ENCODE data around the gene GPC3.

Gene GPC3

DNA sequence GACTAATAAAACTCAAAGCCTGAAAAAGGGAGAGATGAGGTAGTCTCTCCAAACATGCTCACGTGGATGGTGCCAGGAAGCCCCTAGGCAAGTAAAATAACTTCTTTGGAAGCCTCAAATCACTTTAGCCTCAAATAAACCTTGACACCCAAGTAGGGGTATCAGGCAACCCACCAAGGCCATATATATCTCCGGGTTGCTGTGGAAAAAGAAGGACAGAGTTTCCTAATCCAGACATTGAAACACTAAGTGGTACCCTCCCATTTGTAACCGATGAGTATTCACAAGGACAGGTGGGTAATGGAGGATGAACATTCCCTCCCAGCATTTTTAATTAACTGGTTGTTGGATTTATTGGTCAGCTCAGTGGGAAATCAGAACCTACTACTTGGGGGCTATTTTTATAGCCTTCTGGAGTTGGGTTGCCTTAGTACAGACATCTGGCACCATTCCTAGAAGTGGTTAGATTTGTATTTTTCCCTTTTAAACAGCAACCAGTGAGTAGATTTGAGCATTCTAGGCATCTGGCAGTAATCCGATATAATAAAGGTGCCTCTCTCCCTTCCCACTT, 87.7 kb downstream of the GPC3 start (continued):
- TF ChIP-seq, protein P1, sequence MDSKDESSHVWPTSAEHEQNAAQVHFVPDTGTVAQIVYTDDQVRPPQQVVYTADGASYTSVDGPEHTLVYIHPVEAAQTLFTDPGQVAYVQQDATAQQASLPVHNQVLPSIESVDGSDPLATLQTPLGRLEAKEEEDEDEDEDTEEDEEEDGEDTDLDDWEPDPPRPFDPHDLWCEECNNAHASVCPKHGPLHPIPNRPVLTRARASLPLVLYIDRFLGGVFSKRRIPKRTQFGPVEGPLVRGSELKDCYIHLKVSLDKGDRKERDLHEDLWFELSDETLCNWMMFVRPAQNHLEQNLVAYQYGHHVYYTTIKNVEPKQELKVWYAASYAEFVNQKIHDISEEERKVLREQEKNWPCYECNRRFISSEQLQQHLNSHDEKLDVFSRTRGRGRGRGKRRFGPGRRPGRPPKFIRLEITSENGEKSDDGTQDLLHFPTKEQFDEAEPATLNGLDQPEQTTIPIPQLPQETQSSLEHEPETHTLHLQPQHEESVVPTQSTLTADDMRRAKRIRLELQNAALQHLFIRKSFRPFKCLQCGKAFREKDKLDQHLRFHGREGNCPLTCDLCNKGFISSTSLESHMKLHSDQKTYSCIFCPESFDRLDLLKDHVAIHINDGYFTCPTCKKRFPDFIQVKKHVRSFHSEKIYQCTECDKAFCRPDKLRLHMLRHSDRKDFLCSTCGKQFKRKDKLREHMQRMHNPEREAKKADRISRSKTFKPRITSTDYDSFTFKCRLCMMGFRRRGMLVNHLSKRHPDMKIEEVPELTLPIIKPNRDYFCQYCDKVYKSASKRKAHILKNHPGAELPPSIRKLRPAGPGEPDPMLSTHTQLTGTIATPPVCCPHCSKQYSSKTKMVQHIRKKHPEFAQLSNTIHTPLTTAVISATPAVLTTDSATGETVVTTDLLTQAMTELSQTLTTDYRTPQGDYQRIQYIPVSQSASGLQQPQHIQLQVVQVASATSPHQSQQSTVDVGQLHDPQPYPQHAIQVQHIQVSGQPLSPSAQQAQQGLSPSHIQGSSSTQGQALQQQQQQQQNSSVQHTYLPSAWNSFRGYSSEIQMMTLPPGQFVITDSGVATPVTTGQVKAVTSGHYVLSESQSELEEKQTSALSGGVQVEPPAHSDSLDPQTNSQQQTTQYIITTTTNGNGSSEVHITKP (tag by site-specific recombination; IDR thresholded peaks at IDR 0.05) = peak; percentile 77
- TF ChIP-seq IKZF3 (tag by site-specific recombination; IDR thresholded peaks at IDR 0.05) (peak; percentile 47; the same call in 1 of the 2 replicates), ZNF544 (tag by site-specific recombination; IDR thresholded peaks at IDR 0.05) (no peak), OVOL3 (tag by site-specific recombination; IDR thresholded peaks at IDR 0.05) (peak; percentile 49; the same call in 1 of the 2 replicates), ZNF221 (tag by site-specific recombination; IDR thresholded peaks at IDR 0.05; ENCODE audit: borderline replicate concordance) (no peak), GLIS1 (tag by site-specific recombination; IDR thresholded peaks at IDR 0.05) (peak; percentile 80), YY1 (tag by site-specific recombination; IDR thresholded peaks at IDR 0.05) (peak; percentile 41; the same call in 1 of the 2 replicates), ZNF555 (tag by site-specific recombination; conservative IDR thresholded peaks at IDR 0.05) (no peak), ZNF426 (tag by site-specific recombination; IDR thresholded peaks at IDR 0.05) (no peak), ZNF335 (tag by site-specific recombination; conservative IDR thresholded peaks at IDR 0.05) (peak; percentile 11; the same call in 1 of the 2 replicates), SETDB1 (IDR thresholded peaks at IDR 0.05; ENCODE audit: insufficient read length, low read length) (no peak), ZNF473 (tag by site-specific recombination; IDR thresholded peaks at IDR 0.05) (no peak), MZF1 (tag by site-specific recombination; IDR thresholded peaks at IDR 0.05; ENCODE audit: borderline replicate concordance) (peak; percentile 24; the same call in 1 of the 2 replicates), ZNF624 (tag by site-specific recombination; IDR thresholded peaks at IDR 0.05) (no peak), ZNF488 (tag by site-specific recombination; IDR thresholded peaks at IDR 0.05) (no peak), REPIN1 (tag by site-specific recombination; IDR thresholded peaks at IDR 0.05; ENCODE audit: low read depth) (no peak), OSR2 (tag by site-specific recombination; IDR thresholded peaks at IDR 0.05) (peak; percentile 93; the same call in 1 of the 2 replicates), ZNF747 (tag by site-specific recombination; IDR thresholded peaks at IDR 0.05) (no peak), BCL11A (tag by site-specific recombination; IDR thresholded peaks at IDR 0.05; ENCODE audit: low read depth) (no peak), PRDM1 (tag by site-specific recombination; IDR thresholded peaks at IDR 0.05) (no peak), ZNF777 (tag by site-specific recombination; IDR thresholded peaks at IDR 0.05; ENCODE audit: borderline replicate concordance) (no peak), TCF7L2 (IDR thresholded peaks at IDR 0.05; ENCODE audit: borderline replicate concordance, low read depth, low read length) (no peak; the same call in 1 of the 2 replicates), ZNF843 (tag by site-specific recombination; IDR thresholded peaks at IDR 0.05) (peak; percentile 85), ZSCAN30 (tag by site-specific recombination; IDR thresholded peaks at IDR 0.05) (peak; percentile 63; the same call in 1 of the 2 replicates), ZNF561 (tag by site-specific recombination; IDR thresholded peaks at IDR 0.05; ENCODE audit: borderline replicate concordance) (peak; percentile 72; the same call in 1 of the 2 replicates), MYNN (tag by site-specific recombination; IDR thresholded peaks at IDR 0.05; ENCODE audit: borderline replicate concordance) (no peak), ZBTB44 (tag by site-specific recombination; IDR thresholded peaks at IDR 0.05) (peak; percentile 12; the same call in 1 of the 2 replicates)
- TF ChIP-seq, protein P2, sequence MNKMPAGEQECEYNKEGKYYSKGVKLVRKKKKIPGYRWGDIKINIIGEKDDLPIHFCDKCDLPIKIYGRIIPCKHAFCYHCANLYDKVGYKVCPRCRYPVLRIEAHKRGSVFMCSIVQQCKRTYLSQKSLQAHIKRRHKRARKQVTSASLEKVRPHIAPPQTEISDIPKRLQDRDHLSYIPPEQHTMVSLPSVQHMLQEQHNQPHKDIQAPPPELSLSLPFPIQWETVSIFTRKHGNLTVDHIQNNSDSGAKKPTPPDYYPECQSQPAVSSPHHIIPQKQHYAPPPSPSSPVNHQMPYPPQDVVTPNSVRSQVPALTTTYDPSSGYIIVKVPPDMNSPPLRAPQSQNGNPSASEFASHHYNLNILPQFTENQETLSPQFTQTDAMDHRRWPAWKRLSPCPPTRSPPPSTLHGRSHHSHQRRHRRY (tag by site-specific recombination; IDR thresholded peaks at IDR 0.05) = no peak
- TF ChIP-seq, protein P3, sequence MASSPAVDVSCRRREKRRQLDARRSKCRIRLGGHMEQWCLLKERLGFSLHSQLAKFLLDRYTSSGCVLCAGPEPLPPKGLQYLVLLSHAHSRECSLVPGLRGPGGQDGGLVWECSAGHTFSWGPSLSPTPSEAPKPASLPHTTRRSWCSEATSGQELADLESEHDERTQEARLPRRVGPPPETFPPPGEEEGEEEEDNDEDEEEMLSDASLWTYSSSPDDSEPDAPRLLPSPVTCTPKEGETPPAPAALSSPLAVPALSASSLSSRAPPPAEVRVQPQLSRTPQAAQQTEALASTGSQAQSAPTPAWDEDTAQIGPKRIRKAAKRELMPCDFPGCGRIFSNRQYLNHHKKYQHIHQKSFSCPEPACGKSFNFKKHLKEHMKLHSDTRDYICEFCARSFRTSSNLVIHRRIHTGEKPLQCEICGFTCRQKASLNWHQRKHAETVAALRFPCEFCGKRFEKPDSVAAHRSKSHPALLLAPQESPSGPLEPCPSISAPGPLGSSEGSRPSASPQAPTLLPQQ (tag by site-specific recombination; IDR thresholded peaks at IDR 0.05) = no peak
- TF ChIP-seq, protein P4, sequence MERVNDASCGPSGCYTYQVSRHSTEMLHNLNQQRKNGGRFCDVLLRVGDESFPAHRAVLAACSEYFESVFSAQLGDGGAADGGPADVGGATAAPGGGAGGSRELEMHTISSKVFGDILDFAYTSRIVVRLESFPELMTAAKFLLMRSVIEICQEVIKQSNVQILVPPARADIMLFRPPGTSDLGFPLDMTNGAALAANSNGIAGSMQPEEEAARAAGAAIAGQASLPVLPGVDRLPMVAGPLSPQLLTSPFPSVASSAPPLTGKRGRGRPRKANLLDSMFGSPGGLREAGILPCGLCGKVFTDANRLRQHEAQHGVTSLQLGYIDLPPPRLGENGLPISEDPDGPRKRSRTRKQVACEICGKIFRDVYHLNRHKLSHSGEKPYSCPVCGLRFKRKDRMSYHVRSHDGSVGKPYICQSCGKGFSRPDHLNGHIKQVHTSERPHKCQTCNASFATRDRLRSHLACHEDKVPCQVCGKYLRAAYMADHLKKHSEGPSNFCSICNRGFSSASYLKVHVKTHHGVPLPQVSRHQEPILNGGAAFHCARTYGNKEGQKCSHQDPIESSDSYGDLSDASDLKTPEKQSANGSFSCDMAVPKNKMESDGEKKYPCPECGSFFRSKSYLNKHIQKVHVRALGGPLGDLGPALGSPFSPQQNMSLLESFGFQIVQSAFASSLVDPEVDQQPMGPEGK (tag by site-specific recombination; IDR thresholded peaks at IDR 0.05) = peak; percentile 50; the same call in 1 of the 2 replicates

All from HEK293 (cell line).